ENCODE results near the gene ZMYND8. TPM values are rescaled to one million over a fixed set of nuclear protein-coding genes. Genes with fewer than 3 reads are reported as not detected.

Gene ZMYND8
- total and polyA plus RNA-seq, 2 of the 8 experiments (the other 6 are each of a cell fraction or from before 2014, with no cell fraction given): 50.5 to 163 TPM

- TF ChIP-seq, protein P1, sequence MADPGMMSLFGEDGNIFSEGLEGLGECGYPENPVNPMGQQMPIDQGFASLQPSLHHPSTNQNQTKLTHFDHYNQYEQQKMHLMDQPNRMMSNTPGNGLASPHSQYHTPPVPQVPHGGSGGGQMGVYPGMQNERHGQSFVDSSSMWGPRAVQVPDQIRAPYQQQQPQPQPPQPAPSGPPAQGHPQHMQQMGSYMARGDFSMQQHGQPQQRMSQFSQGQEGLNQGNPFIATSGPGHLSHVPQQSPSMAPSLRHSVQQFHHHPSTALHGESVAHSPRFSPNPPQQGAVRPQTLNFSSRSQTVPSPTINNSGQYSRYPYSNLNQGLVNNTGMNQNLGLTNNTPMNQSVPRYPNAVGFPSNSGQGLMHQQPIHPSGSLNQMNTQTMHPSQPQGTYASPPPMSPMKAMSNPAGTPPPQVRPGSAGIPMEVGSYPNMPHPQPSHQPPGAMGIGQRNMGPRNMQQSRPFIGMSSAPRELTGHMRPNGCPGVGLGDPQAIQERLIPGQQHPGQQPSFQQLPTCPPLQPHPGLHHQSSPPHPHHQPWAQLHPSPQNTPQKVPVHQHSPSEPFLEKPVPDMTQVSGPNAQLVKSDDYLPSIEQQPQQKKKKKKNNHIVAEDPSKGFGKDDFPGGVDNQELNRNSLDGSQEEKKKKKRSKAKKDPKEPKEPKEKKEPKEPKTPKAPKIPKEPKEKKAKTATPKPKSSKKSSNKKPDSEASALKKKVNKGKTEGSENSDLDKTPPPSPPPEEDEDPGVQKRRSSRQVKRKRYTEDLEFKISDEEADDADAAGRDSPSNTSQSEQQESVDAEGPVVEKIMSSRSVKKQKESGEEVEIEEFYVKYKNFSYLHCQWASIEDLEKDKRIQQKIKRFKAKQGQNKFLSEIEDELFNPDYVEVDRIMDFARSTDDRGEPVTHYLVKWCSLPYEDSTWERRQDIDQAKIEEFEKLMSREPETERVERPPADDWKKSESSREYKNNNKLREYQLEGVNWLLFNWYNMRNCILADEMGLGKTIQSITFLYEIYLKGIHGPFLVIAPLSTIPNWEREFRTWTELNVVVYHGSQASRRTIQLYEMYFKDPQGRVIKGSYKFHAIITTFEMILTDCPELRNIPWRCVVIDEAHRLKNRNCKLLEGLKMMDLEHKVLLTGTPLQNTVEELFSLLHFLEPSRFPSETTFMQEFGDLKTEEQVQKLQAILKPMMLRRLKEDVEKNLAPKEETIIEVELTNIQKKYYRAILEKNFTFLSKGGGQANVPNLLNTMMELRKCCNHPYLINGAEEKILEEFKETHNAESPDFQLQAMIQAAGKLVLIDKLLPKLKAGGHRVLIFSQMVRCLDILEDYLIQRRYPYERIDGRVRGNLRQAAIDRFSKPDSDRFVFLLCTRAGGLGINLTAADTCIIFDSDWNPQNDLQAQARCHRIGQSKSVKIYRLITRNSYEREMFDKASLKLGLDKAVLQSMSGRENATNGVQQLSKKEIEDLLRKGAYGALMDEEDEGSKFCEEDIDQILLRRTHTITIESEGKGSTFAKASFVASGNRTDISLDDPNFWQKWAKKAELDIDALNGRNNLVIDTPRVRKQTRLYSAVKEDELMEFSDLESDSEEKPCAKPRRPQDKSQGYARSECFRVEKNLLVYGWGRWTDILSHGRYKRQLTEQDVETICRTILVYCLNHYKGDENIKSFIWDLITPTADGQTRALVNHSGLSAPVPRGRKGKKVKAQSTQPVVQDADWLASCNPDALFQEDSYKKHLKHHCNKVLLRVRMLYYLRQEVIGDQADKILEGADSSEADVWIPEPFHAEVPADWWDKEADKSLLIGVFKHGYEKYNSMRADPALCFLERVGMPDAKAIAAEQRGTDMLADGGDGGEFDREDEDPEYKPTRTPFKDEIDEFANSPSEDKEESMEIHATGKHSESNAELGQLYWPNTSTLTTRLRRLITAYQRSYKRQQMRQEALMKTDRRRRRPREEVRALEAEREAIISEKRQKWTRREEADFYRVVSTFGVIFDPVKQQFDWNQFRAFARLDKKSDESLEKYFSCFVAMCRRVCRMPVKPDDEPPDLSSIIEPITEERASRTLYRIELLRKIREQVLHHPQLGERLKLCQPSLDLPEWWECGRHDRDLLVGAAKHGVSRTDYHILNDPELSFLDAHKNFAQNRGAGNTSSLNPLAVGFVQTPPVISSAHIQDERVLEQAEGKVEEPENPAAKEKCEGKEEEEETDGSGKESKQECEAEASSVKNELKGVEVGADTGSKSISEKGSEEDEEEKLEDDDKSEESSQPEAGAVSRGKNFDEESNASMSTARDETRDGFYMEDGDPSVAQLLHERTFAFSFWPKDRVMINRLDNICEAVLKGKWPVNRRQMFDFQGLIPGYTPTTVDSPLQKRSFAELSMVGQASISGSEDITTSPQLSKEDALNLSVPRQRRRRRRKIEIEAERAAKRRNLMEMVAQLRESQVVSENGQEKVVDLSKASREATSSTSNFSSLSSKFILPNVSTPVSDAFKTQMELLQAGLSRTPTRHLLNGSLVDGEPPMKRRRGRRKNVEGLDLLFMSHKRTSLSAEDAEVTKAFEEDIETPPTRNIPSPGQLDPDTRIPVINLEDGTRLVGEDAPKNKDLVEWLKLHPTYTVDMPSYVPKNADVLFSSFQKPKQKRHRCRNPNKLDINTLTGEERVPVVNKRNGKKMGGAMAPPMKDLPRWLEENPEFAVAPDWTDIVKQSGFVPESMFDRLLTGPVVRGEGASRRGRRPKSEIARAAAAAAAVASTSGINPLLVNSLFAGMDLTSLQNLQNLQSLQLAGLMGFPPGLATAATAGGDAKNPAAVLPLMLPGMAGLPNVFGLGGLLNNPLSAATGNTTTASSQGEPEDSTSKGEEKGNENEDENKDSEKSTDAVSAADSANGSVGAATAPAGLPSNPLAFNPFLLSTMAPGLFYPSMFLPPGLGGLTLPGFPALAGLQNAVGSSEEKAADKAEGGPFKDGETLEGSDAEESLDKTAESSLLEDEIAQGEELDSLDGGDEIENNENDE (IDR thresholded peaks at IDR 0.05; ENCODE audit: insufficient replicate concordance, low read length): no peak
- TF ChIP-seq CTBP2 (IDR thresholded peaks at IDR 0.05; ENCODE audit: borderline replicate concordance, insufficient read depth, insufficient read length, low read length): no peak
- TF ChIP-seq MAFK (IDR thresholded peaks at IDR 0.05; ENCODE audit: low read depth, low read length): no peak
- no peak for TF ChIP-seq HDAC2 (IDR thresholded peaks at IDR 0.05; ENCODE audit: borderline replicate concordance in 1 of 2, low read depth in 2 of 2, low read length in 2 of 2)
- no peak for TF ChIP-seq CEBPB (IDR thresholded peaks at IDR 0.05; ENCODE audit: low read depth, low read length)
Observed at GRCh38 chr20:47239719-47240067, 116.8 kb downstream of the ZMYND8 start (continued).

All from H1 (cell line).